ENCODE results near the gene ABCD1.

DNA sequence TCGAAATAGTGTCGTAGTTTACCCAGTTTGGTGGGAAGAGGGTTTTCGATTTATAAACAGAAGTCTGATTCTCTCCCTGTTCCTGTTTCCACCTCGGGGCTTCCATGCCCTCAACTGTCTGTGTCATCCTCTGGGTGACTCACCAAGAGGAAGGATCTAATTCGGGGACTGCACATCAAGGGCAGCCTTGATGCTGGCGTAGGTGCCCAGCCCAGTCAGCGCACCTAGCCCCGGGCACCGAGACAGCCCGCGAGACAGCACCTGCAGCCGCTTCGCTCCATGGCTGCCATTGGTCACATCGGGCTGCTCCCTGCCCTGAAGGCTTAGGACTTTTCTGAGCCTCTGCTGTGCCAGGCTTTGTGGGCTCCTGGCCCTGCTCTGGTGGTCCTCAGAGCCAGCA is 7.7 kb downstream of the ABCD1 start:
- TF ChIP-seq, protein P1, sequence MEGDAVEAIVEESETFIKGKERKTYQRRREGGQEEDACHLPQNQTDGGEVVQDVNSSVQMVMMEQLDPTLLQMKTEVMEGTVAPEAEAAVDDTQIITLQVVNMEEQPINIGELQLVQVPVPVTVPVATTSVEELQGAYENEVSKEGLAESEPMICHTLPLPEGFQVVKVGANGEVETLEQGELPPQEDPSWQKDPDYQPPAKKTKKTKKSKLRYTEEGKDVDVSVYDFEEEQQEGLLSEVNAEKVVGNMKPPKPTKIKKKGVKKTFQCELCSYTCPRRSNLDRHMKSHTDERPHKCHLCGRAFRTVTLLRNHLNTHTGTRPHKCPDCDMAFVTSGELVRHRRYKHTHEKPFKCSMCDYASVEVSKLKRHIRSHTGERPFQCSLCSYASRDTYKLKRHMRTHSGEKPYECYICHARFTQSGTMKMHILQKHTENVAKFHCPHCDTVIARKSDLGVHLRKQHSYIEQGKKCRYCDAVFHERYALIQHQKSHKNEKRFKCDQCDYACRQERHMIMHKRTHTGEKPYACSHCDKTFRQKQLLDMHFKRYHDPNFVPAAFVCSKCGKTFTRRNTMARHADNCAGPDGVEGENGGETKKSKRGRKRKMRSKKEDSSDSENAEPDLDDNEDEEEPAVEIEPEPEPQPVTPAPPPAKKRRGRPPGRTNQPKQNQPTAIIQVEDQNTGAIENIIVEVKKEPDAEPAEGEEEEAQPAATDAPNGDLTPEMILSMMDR (conservative IDR thresholded peaks at IDR 0.05): no peak
- no peak for TF ChIP-seq ZFX (IDR thresholded peaks at IDR 0.05)
